HCT116 (cell line): ENCODE results near the gene CLCN4. TPM values are rescaled to one million over a fixed set of nuclear protein-coding genes. Genes with fewer than 3 reads are reported as not detected.

Experiments
- ATAC-seq: fragments of 200-7000 bp; cut with Tn5 transposase; 2 replicates; pipeline ENCODE4 v1.9.1; 2020; ENCODE audit warnings: mild to moderate bottlenecking, moderate library complexity
- BruUV-seq: library from RNA; stranded (reverse); fragments of 400-500 nt; replicated peaks from 2 replicates; lab custom pipeline; 2021; lab: Mats Ljungman, UMichigan
- CTCF ChIA-PET: fragments of 300-600 bp; sonication (Branson Sonifier 250); formaldehyde crosslinking; loops from one replicate; lab custom pipeline; 2021; ENCODE audit warnings: antibody characterized with exemption; lab: Charles Lee
- POLR2A ChIA-PET: fragments of 300-600, 350-600 bp; sonication (Branson Sonifier 250); formaldehyde crosslinking; loops from one replicate; lab custom pipeline; 2021; ENCODE audit warnings: antibody characterized with exemption; lab: Charles Lee
- RAD21 ChIA-PET, 2 experiments: fragments of 300-600 bp; sonication (Branson Sonifier 250); formaldehyde crosslinking; loops; one replicate each; lab custom pipeline; 2023; ENCODE audit warnings: low total read pairs in 2 of 2; ENCODE audit not compliant: uncharacterized antibody in 2 of 2, unreplicated experiment in 2 of 2, low non-redundant PET in 1 of 2; lab: Charles Lee
- DNase-seq: peaks from one replicate; pipeline ENCODE4 v3.0.0-alpha.2; 2010; ENCODE audit warnings: low read depth, low spot score
- H2AFZ ChIP-seq: fragments of 200-600 bp; shearing (Covaris generic), sonication (generic); 2 replicates; pipeline ENCODE4 v1.6.1; 2017; ENCODE audit warnings: low read depth, mixed run types, mixed read lengths, antibody characterized with exemption, low read length; ENCODE audit not compliant: poor library complexity, severe bottlenecking
- H3K27ac ChIP-seq: 2 replicates; pipeline ENCODE4 v1.5.1; 2012; ENCODE audit warnings: low read depth, low read length
- H3K27me3 ChIP-seq: fragments of 200-600 bp; sonication (generic); 2 replicates; pipeline ENCODE4 v1.6.1; 2016; ENCODE audit warnings: mixed run types, low read length, mixed read lengths; ENCODE audit not compliant: insufficient read depth
- H3K36me3 ChIP-seq, 2 experiments: fragments of 200-500 bp in 1 of 2; fragments of 200-600 bp in 1 of 2; sonication (Bioruptor generic) in 1 of 2; sonication (generic) in 1 of 2; 2 replicates each; pipeline versions ENCODE4 v1.5.1 to v1.6.1; 2014 to 2016; ENCODE audit warnings: low read length in 2 of 2, inconsistent platforms in 1 of 2, mixed read lengths in 1 of 2, mixed run types in 1 of 2; ENCODE audit not compliant: insufficient read depth in 2 of 2, control insufficient read depth in 1 of 2
- H3K4me1 ChIP-seq, 2 experiments: fragments of 200-600 bp in 1 of 2; sonication (generic) in 1 of 2; 2 replicates each; pipeline versions ENCODE4 v1.5.1 to v1.6.1; 2012 to 2017; ENCODE audit warnings: low read length in 2 of 2, inconsistent platforms in 1 of 2, mild to moderate bottlenecking in 1 of 2, mixed read lengths in 1 of 2, mixed run types in 1 of 2, moderate library complexity in 1 of 2; ENCODE audit not compliant: insufficient read depth in 2 of 2, control insufficient read depth in 1 of 2
- H3K4me2 ChIP-seq: fragments of 200-600 bp; sonication (generic); 2 replicates; pipeline ENCODE4 v1.6.1; 2017; ENCODE audit warnings: mixed run types, low read length, mixed read lengths
- H3K4me3 ChIP-seq, 2 experiments: fragments of 200-600 bp in 1 of 2; sonication (generic) in 1 of 2; replicated peaks in 1 of 2; 2 replicates each; pipeline ENCODE4 v1.5.1; 2011 to 2016; ENCODE audit warnings: low read length in 2 of 2, control low read depth in 1 of 2, low read depth in 1 of 2, mild to moderate bottlenecking in 1 of 2, mixed read lengths in 1 of 2, mixed run types in 1 of 2
- H3K79me2 ChIP-seq: fragments of 200-600 bp; sonication (generic); 2 replicates; pipeline ENCODE4 v1.6.1; 2017; ENCODE audit warnings: mild to moderate bottlenecking, mixed run types, low read length, moderate library complexity, mixed read lengths; ENCODE audit not compliant: insufficient read depth
- H3K9ac ChIP-seq: fragments of 200-600 bp; sonication (generic); 2 replicates; pipeline ENCODE4 v1.6.1; 2016; ENCODE audit warnings: low read length, mixed read lengths
- H3K9me2 ChIP-seq: fragments of 200-600 bp; sonication (generic), shearing (Covaris generic); 2 replicates; pipeline ENCODE4 v1.6.1; 2017; ENCODE audit warnings: mixed run types, mild to moderate bottlenecking, moderate library complexity; ENCODE audit not compliant: insufficient read depth
- H3K9me3 ChIP-seq, 2 experiments: fragments of 200-500 bp in 1 of 2; fragments of 200-600 bp in 1 of 2; sonication (Bioruptor generic) in 1 of 2; sonication (generic) in 1 of 2; 2 replicates each; pipeline ENCODE4 v1.6.1; 2014 to 2017; ENCODE audit warnings: low read length in 2 of 2, mixed read lengths in 2 of 2, inconsistent platforms in 1 of 2, low read depth in 1 of 2, mild to moderate bottlenecking in 1 of 2, mixed run types in 1 of 2, moderate library complexity in 1 of 2; ENCODE audit not compliant: control insufficient read depth in 1 of 2, insufficient read depth in 1 of 2
- H4K20me1 ChIP-seq: fragments of 200-600 bp; sonication (generic), shearing (Covaris generic); 2 replicates; pipeline ENCODE4 v1.6.1; 2017; ENCODE audit warnings: mixed run types, mild to moderate bottlenecking, moderate library complexity; ENCODE audit not compliant: insufficient read depth
- ATF3 ChIP-seq: IDR thresholded peaks from 2 replicates; pipeline ENCODE4 v1.6.1; 2012
- CEBPB ChIP-seq: IDR thresholded peaks from 2 replicates; pipeline ENCODE4 v1.6.1; 2012; ENCODE audit warnings: low read depth
- CTCF ChIP-seq, 3 experiments: fragments of 200-600 bp in 1 of 3; sonication (generic) in 1 of 3; IDR thresholded peaks in 2 of 3; conservative IDR thresholded peaks in 1 of 3; 2 replicates each; pipeline ENCODE4 v1.5.1; 2012 to 2017; ENCODE audit warnings: low read depth in 2 of 3, low read length in 2 of 3, antibody characterized with exemption in 1 of 3, borderline replicate concordance in 1 of 3, control low read depth in 1 of 3, mild to moderate bottlenecking in 1 of 3, mixed read lengths in 1 of 3, mixed run types in 1 of 3, moderate library complexity in 1 of 3; ENCODE audit not compliant: insufficient read depth in 1 of 3
- EGR1 ChIP-seq: IDR thresholded peaks from 2 replicates; pipeline ENCODE4 v1.6.1; 2012; ENCODE audit warnings: low read depth
- ELF1 ChIP-seq: IDR thresholded peaks from 2 replicates; pipeline ENCODE4 v1.6.1; 2012; ENCODE audit warnings: low read depth, borderline replicate concordance
- JUND ChIP-seq: IDR thresholded peaks from 2 replicates; pipeline ENCODE4 v1.6.1; 2012
- POLR2A ChIP-seq: IDR thresholded peaks from 2 replicates; pipeline ENCODE4 v1.7.0; 2011; ENCODE audit warnings: borderline replicate concordance; ENCODE audit not compliant: insufficient read depth, insufficient read length; ENCODE audit errors: extremely low read depth
- POLR2AphosphoS5 ChIP-seq: IDR thresholded peaks from 2 replicates; pipeline ENCODE4 v1.6.1; 2011; ENCODE audit warnings: mild to moderate bottlenecking, low read depth, low read length, moderate library complexity
- RAD21 ChIP-seq: IDR thresholded peaks from 2 replicates; pipeline ENCODE4 v1.6.1; 2012; ENCODE audit warnings: low read depth, mild to moderate bottlenecking
- REST ChIP-seq: IDR thresholded peaks from 2 replicates; pipeline ENCODE4 v1.6.1; 2012; ENCODE audit warnings: low read depth
- ZFX ChIP-seq: fragments of 450-650 bp; IDR thresholded peaks from 2 replicates; pipeline ENCODE4 v1.6.1; 2017
- intact Hi-C: fragments of 100-400 bp; cut with micrococcal nuclease; formaldehyde crosslinking; loops from 2 replicates; pipeline ENCODE4 v1.10.0; 2022
- total RNA-seq: library from RNA; stranded (reverse); gene quantifications from one replicate; pipeline ENCODE4 v1.2.1, GENCODE V29; 2021; ENCODE audit not compliant: unreplicated experiment

CLCN4 gene
- total RNA-seq, 1 experiment from 2014 or later: 3.1 TPM

GRCh38 chrX:10233173-10233572 is 76.4 kb downstream of the CLCN4 start:
- TF ChIP-seq ELF1 (no peak), RAD21 (no peak), POLR2AphosphoS5 (no peak), POLR2A (no peak), REST (no peak)
- DNase-seq (no peak), ATAC-seq (peak; percentile 36; the same call in 1 of the 2 replicates)
- H3K27ac ChIP-seq: no peak overlapping the region
- H3K9me3 ChIP-seq: no peaks in the 10 kb centered on the region
- no peak overlapping the region for H3K4me2 ChIP-seq
- no peaks in the 10 kb centered on the region for H3K27me3 ChIP-seq
- H3K9ac ChIP-seq: no peak overlapping the region
- RAD21 ChIA-PET: no interaction called here
- no peak overlapping the region for H3K4me3 ChIP-seq
- no peaks in the 10 kb centered on the region for H3K79me2 ChIP-seq
- BruUV-seq: no TSS peak
- CTCF ChIA-PET: no interaction called here
- H3K4me1 ChIP-seq: peaks cover 10 to 21% of the 10 kb centered on the region in 2 experiments
- no peaks in the 10 kb centered on the region for H3K36me3 ChIP-seq
- H4K20me1 ChIP-seq: no peaks in the 10 kb centered on the region
- intact Hi-C loops: loop anchor here (10.0 kb wide), 1 partner anchor 382 kb away; no protein-coding TSS in a partner anchor
- no peak overlapping the region for H2AFZ ChIP-seq
- H3K9me2 ChIP-seq: no peaks in the 10 kb centered on the region
- POLR2A ChIA-PET: no interaction called here

- TF ChIP-seq CTCF (IDR thresholded peaks at IDR 0.05 in 2 of 3, conservative IDR thresholded peaks at IDR 0.05 in 1 of 3; ENCODE audit: borderline replicate concordance in 1 of 3, insufficient read depth in 1 of 3, low read depth in 2 of 3, low read length in 2 of 3) (no peak), ZFX (no peak), EGR1 (no peak), CEBPB (no peak), JUND (no peak), ATF3 (no peak)
These were observed 76.9 kb downstream of the CLCN4 start for GRCh38 chrX:10233696-10234095.

More at GRCh38 chrX:10233696-10234095, 76.9 kb downstream of the CLCN4 start:
- intact Hi-C loops: loop anchor here (10.0 kb wide), 1 partner anchor 381 kb away; no protein-coding TSS in a partner anchor
- H3K4me3 ChIP-seq: no peak overlapping the region
- CTCF ChIA-PET: no interaction called here
- H2AFZ ChIP-seq: no peak overlapping the region
- no peaks in the 10 kb centered on the region for H3K79me2 ChIP-seq
- H3K4me1 ChIP-seq: peaks cover 10 to 21% of the 10 kb centered on the region in 2 experiments
- RAD21 ChIA-PET: no interaction called here
- POLR2A ChIA-PET: no interaction called here
- no peak overlapping the region for H3K27ac ChIP-seq
- H3K9me3 ChIP-seq: no peaks in the 10 kb centered on the region
- H3K27me3 ChIP-seq: no peaks in the 10 kb centered on the region
- no peak overlapping the region for H3K9ac ChIP-seq
- no peaks in the 10 kb centered on the region for H3K36me3 ChIP-seq
- ATAC-seq (no peak), DNase-seq (no peak)
- no peak overlapping the region for H3K4me2 ChIP-seq
- no peaks in the 10 kb centered on the region for H4K20me1 ChIP-seq
- no peaks in the 10 kb centered on the region for H3K9me2 ChIP-seq
- no TSS peak for BruUV-seq
